Mucosa of rectum (tissue), 2 donors: ENCODE data around the gene GPR173.

Experiments used
- H3K27ac ChIP-seq, 2 donors: one replicate each; pipeline ENCODE4 v1.7.0; 2013; ENCODE audit warnings: inconsistent platforms in 2 of 2, low read depth in 2 of 2, low read length in 2 of 2
- H3K27me3 ChIP-seq, 2 donors: one replicate each; pipeline ENCODE4 v1.7.0; 2013; ENCODE audit warnings: low read length in 2 of 2; ENCODE audit not compliant: control insufficient read depth in 2 of 2, insufficient read depth in 2 of 2
- H3K36me3 ChIP-seq, 2 donors: one replicate each; pipeline ENCODE4 v1.7.0; 2013; ENCODE audit warnings: low read length in 2 of 2; ENCODE audit not compliant: control insufficient read depth in 2 of 2, insufficient read depth in 2 of 2
- H3K4me1 ChIP-seq, 2 donors: one replicate each; pipeline ENCODE4 v1.7.0; 2013; ENCODE audit warnings: low read length in 2 of 2, mild to moderate bottlenecking in 1 of 2; ENCODE audit not compliant: control insufficient read depth in 2 of 2, insufficient read depth in 2 of 2
- H3K4me3 ChIP-seq, 2 donors: one replicate each; pipeline ENCODE4 v1.7.0; 2013; ENCODE audit warnings: low read length in 2 of 2
- H3K9ac ChIP-seq, 2 donors: one replicate each; pipeline ENCODE4 v1.7.0; 2013; ENCODE audit warnings: low read length in 2 of 2, low read depth in 1 of 2, mild to moderate bottlenecking in 1 of 2
- H3K9me3 ChIP-seq, 2 donors: one replicate each; pipeline ENCODE4 v1.7.0; 2013; ENCODE audit warnings: low read length in 2 of 2; ENCODE audit not compliant: control insufficient read depth in 2 of 2
- donor health status: healthy.
- donor health status: Normal muscosa, but diverticular disease.

GPR173 gene

DNA sequence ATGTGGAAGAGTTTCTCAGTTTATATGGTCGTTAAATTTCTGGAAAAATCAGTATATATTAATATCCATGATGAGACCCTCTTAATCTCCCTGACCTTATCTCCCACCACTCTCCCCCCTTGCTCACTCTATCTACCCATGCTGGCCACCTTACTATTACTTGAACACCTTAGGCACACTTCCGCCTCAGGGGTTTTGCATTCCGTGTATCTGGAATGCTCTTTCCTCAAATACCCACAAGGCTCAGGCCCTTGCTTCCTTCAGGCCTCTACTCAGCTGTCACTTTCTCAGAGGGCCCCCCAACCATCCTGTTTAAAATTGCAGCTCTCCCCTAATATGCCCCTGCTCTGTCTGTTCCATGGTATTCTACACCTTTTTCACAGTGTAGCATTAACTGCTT lies 47.2 kb downstream of the GPR173 start:
- Histone ChIP-seq H3K4me1 (peaks cover 0 to 3% of the 10 kb centered on the region in 2 donors), H3K4me3 (no peak overlapping the region), H3K27me3 (no peaks in the 10 kb centered on the region), H3K9me3 (no peaks in the 10 kb centered on the region), H3K27ac (no peak overlapping the region), H3K9ac (no peak overlapping the region), H3K36me3 (peaks cover 0 to 5% of the 10 kb centered on the region in 2 donors)

DNA sequence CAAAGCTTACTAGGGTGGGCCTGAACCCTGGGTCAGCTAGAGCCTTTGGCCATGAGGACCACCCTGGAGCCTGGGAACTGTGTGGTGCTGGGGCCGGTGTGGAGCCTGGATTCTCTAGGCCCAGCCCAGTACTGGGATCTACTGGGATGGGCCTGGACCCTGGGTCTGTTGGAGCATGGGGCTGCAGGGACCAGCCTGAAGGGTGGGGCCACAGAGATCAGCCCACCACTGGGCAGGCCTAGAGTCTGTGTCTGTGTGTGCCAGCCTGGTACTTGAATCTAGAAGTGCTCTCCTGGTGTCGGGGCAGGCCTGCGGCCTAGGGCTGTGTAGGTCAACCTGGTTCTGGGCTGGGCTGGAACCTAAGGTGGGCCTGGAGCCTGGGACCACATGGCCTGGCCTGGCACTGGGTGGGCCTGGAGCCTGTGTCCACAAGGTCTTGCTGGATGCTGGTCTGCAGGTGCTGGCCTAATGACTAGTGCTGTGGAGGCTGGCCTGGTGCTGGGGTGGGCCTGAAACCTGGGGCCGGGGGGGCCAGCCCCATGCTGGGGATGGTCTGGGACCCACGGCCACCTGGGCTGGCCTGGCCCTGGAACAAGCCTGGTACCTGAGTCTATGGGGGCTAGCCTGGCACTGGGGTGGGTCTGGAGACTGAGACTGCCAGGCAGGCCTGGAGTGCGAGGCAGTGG lies 66.4 kb downstream of the GPR173 start:
- no peaks in the 10 kb centered on the region for H3K9me3 ChIP-seq
- no peak overlapping the region for H3K4me3 ChIP-seq
- peaks cover 0 to 2% of the 10 kb centered on the region in 2 donors for H3K27me3 ChIP-seq
- H3K27ac ChIP-seq, result peak overlapping the region; percentile 39 to 43
- H3K9ac ChIP-seq, result no peak overlapping the region
- H3K36me3 ChIP-seq, result no peaks in the 10 kb centered on the region
- peaks cover 3 to 6% of the 10 kb centered on the region in 2 donors for H3K4me1 ChIP-seq

DNA sequence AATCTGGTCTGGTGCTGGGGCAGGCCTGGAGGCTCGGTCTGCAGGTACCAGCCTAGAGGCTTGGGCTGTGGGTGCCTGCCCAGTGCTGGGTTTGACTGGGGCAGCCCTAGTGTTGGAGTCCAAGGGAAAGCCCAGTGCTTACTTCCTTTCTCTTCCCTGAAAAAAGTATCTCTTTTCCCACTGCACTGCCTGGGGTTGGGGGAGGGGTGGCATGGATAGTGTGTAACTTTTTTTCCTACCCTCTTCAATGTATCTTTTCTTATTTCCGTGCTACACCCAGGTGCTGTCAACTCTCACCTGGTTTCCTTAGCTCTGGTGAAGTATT lies 66.9 kb downstream of the GPR173 start:
- Histone ChIP-seq H3K27ac (peak overlapping the region; percentile 39 to 57), H3K27me3 (peaks cover 0 to 2% of the 10 kb centered on the region in 2 donors)

DNA sequence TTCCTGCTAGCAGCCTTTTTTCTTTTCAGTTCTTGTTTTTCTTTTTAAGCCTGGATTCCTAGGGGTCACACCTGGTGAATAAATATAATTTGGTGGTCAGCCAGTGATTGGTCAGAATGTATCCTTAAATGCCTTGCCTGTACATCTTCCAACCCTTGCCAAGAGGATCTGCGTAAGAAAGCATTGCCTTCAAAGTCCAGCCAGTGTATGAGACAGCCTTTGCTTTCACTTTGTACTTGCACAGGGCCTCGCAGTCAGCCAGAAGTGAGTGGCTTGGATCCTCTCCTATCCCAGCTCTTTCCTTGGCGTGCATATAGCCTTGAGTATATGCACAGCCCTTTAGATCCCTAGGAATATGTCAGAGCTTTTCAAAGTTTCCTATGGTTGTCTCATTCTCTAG lies 67.5 kb downstream of the GPR173 start:
- H3K27me3 ChIP-seq, result peaks cover 0 to 2% of the 10 kb centered on the region in 2 donors
- H3K9me3 ChIP-seq, result no peaks in the 10 kb centered on the region
- H3K4me3 ChIP-seq, result peak overlapping the region in 1 of 2 donors; percentile 2
- no peaks in the 10 kb centered on the region for H3K36me3 ChIP-seq
- peak overlapping the region; percentile 39 to 57 for H3K27ac ChIP-seq
- H3K4me1 ChIP-seq, result peaks cover 3 to 6% of the 10 kb centered on the region in 2 donors
- peak overlapping the region in 1 of 2 donors; percentile 27 for H3K9ac ChIP-seq

More for the DNA sequence above, 66.9 kb downstream of the GPR173 start:
- no peaks in the 10 kb centered on the region for H3K36me3 ChIP-seq
- H3K9ac ChIP-seq, result no peak overlapping the region
- no peaks in the 10 kb centered on the region for H3K9me3 ChIP-seq
- no peak overlapping the region for H3K4me3 ChIP-seq
- H3K4me1 ChIP-seq, result peaks cover 3 to 6% of the 10 kb centered on the region in 2 donors

DNA sequence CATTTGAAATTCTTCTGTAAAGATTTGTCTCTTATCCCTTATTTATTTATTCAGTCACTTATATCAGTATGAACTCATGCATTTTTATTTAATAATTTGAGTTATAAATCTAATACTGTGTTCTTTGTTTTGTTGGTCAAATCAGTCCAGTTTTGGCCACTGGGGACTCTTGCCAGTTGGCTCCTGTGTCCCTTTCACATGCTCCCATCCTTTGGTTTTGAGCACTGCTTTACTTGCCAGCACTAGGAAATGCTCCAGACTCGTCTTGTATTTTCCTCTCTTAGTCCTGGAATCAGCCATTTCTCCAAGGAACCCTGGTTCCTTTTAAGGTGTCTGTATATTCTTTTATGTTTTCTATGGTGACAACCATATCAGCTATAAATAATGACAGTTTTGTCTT lies 73.4 kb downstream of the GPR173 start:
- Histone ChIP-seq H3K9me3 (no peaks in the 10 kb centered on the region), H3K27me3 (no peaks in the 10 kb centered on the region), H3K9ac (no peak overlapping the region), H3K27ac (no peak overlapping the region), H3K36me3 (peaks cover 0 to 5% of the 10 kb centered on the region in 2 donors), H3K4me1 (no peaks in the 10 kb centered on the region), H3K4me3 (no peak overlapping the region)

DNA sequence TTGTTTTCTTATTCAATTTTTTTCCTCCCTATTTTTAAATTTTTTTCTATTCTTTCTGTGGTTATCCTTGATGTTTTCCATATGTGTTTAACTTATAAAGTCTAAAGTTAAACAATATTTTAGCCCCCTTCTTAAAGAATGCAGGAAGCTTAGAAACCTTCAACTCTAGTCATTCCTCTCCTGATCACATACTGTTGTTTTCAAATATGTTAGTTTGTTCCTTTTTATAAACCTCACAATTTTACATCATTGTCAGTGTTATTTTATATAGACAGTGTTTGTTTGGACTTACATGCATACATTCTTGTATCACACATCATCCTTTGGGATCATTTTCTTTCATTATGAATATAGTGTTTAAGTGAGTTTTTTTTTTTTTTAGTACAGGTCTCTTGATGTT lies 76.9 kb downstream of the GPR173 start:
- Histone ChIP-seq H3K4me3 (no peak overlapping the region), H3K4me1 (no peaks in the 10 kb centered on the region), H3K9me3 (no peaks in the 10 kb centered on the region), H3K36me3 (peaks cover 0 to 5% of the 10 kb centered on the region in 2 donors), H3K9ac (peak overlapping the region in 1 of 2 donors; percentile 24), H3K27ac (no peak overlapping the region), H3K27me3 (peaks cover 0 to 7% of the 10 kb centered on the region in 2 donors)

DNA sequence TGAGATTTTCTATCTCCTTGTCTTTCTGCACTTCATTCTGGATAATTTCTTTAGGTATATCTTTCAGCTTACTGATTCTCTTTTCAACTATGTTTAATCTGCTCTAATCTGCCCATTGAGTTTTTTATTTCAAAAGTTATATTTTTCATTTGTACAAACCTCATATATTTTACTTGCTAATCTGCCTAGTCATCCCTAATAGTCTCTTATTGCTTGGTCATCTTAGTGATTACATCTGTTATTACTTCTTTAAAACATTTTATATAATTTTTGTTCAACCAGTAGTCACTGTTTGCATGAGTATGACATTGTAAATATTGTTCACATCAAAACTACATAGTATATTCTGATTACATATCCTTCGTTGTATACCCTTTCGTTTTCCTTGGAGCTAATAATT lies 77.8 kb downstream of the GPR173 start:
- H3K9me3 ChIP-seq, result no peaks in the 10 kb centered on the region
- peaks cover 0 to 5% of the 10 kb centered on the region in 2 donors for H3K36me3 ChIP-seq
- no peak overlapping the region for H3K27ac ChIP-seq
- H3K27me3 ChIP-seq, result peaks cover 0 to 7% of the 10 kb centered on the region in 2 donors
- no peak overlapping the region for H3K9ac ChIP-seq
- H3K4me3 ChIP-seq, result no peak overlapping the region
- no peaks in the 10 kb centered on the region for H3K4me1 ChIP-seq

DNA sequence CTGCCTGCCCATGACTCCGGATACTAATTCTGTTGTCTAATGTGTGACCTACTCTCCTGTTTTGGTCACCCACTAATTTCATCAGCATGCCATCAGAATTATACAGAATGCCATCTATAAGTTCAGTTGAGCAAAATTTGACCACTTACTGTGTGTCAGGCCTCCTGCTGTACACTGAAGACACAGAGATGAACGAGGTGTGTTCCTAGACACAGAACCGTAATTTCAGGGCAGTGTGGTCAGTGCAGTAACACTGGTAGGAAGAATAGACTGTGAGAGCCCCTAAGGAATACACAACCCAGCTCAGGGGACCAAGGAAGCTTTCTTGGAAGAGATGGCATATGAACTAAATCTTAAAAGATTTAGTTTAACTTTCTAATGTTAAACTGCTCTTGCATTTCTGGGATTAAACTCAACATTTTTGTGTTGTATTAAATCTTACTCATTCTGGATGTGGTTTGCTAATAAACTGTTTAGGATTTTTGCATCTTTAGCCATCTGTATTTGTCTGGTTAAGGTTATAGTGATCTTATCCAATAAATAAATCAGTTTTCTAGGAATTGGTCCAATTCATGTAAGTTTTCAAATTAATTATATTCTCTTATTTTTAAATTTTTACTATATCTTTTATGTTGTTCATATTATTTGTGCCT lies 79.6 kb downstream of the GPR173 start:
- H3K9ac ChIP-seq, result no peak overlapping the region
- H3K9me3 ChIP-seq, result no peaks in the 10 kb centered on the region
- H3K27ac ChIP-seq, result no peak overlapping the region
- H3K4me1 ChIP-seq, result no peaks in the 10 kb centered on the region
- no peak overlapping the region for H3K4me3 ChIP-seq
- H3K36me3 ChIP-seq, result peaks cover 0 to 5% of the 10 kb centered on the region in 2 donors
- peaks cover 0 to 7% of the 10 kb centered on the region in 2 donors for H3K27me3 ChIP-seq
